ENCODE measurements around the gene MAPK7.

MAPK7 gene

DNA sequence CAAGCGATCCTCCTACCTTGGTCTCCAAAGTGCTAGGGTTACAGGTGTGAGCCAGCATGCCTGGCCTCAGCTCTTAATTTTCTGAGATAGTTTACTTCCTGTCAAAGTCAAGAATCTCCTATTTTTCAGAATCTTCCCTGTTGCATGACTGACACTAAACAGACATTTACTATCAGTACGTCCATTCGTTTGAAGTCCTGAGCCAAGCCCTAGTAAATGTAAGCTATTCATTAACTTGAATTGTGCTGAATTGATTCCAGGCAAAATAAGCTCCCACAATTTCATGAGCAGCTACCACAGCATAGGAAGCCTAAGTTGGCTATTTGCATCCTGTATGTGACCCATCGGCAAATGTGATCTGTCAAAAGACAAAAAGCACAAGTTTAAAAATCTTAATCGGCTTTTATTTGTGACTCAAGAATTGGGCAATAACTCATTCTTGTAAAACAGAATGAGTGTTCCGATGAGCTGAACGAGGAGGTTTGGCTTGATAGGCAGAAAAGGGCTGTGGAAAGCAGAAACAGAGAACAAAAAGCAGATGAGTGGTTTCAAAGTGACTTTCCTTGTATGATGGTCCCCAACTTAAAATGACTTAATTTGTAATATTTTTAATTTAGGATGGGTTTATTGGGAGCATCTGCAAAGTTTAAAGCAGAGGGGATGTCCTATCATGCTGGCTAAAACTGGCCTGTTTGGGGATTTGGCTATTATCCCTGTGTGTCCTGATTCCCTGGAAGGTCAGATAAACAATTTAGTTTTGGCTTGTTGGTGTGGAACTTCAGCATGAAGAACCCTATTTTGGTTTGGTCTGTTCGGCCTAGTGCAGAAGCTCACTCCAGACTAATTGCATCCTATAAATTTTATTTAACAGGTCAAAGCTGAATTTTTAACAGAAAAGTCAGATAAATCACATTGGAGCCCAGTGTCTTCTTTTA lies 46.9 kb downstream of the MAPK7 start:
- DNase-seq: no peak

DNA sequence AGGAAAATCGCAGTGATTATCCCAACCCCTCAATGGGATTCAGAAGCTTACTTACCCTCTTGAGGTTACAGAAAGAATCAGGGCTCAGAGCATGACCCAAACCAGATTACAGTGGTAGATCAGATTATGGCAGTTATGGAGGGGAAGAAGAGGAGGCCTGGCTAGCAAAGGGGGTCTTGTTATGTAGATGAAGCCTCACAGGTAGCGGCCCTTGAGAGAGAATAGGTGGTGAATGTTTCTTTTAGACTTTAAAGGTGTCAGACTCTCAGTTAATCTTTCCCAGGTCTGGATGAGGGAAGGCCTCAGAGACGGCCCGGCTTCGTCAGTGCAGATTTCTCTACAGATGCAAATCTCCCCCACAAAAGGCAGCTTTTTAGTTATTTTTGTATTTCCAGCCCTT lies 48.3 kb downstream of the MAPK7 start:
- no peak for DNase-seq

DNA sequence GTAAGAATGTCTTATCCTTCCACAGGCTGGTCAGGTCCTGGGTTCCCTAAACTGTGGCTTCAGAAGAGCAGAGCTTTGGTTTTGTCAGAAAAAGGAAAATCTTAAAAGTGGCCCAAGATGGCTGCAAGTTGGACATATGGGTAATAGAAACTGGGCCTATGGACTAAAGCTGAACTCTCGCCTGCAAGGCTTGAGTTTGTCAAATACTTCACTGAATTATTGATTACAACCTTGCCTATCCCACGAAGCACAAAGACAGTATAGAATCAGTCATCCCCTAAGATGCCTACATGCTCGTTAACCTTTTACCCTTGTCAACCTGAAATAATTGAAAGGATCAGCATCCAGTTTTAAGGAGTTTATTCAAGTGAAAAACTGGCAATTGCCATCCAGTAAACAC lies 53.4 kb downstream of the MAPK7 start:
- DNase-seq: no peak
